Measurements from ENCODE around the gene MATR3.

- TF ChIP-seq CTCF (IDR thresholded peaks at IDR 0.05; ENCODE audit: insufficient read depth, low read length, poor library complexity, severe bottlenecking) = no peak
- no peak for TF ChIP-seq EZH2phosphoT487 (conservative IDR thresholded peaks at IDR 0.05; ENCODE audit: low read length)
These were observed 11.1 kb downstream of the MATR3 start for GRCh38 chr5:139304391-139305324.
